Measurements from ENCODE around the gene TRPM6. TPM values are rescaled to one million over a fixed set of nuclear protein-coding genes. Genes with fewer than 3 reads are reported as not detected.

The TRPM6 gene
- total and polyA plus RNA-seq, 9 donors = 0.06 to 0.69 (median 0.25) TPM

DNA sequence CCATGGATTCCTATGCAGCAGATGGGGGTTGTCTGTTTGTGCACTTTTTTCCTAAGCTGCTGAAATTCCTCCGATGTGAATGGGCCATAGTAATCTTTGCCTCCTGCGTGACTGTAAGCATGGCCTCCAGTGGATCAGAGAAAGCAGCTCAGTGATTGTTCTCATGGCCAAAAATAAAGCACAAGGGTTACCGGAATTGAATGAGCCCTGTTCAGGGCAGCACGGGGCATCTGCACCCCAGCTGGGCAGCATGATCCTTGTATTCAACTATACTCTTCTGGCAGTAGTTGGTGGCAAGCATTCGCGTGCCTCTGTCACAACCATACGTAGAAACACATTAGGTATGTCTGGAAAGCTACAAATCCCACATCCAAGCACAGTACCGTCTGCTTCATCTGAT lies 196.7 kb downstream of the TRPM6 start:
- no peaks in the 10 kb centered on the region for H3K4me1 ChIP-seq (ENCODE audit: insufficient read depth)
- TF ChIP-seq POLR2A (IDR thresholded peaks at IDR 0.05) = no peak
- TF ChIP-seq, protein P1, sequence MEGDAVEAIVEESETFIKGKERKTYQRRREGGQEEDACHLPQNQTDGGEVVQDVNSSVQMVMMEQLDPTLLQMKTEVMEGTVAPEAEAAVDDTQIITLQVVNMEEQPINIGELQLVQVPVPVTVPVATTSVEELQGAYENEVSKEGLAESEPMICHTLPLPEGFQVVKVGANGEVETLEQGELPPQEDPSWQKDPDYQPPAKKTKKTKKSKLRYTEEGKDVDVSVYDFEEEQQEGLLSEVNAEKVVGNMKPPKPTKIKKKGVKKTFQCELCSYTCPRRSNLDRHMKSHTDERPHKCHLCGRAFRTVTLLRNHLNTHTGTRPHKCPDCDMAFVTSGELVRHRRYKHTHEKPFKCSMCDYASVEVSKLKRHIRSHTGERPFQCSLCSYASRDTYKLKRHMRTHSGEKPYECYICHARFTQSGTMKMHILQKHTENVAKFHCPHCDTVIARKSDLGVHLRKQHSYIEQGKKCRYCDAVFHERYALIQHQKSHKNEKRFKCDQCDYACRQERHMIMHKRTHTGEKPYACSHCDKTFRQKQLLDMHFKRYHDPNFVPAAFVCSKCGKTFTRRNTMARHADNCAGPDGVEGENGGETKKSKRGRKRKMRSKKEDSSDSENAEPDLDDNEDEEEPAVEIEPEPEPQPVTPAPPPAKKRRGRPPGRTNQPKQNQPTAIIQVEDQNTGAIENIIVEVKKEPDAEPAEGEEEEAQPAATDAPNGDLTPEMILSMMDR (IDR thresholded peaks at IDR 0.05) = no peak
- TF ChIP-seq EP300 (IDR thresholded peaks at IDR 0.05) = no peak
- no peak overlapping the region for H3K4me3 ChIP-seq
- intact Hi-C loops (cut with DNase I) = no loop called here
- H3K27me3 ChIP-seq = no peaks in the 10 kb centered on the region
- no peaks in the 10 kb centered on the region for H3K36me3 ChIP-seq
- H3K27ac ChIP-seq = no peak overlapping the region
- 87 to 89% (median 88%) methylated on average over 8 of the region's 8 CpGs for WGBS, 3 donors
- DNase-seq = no peak
- H3K9me3 ChIP-seq = no peaks in the 10 kb centered on the region

DNA sequence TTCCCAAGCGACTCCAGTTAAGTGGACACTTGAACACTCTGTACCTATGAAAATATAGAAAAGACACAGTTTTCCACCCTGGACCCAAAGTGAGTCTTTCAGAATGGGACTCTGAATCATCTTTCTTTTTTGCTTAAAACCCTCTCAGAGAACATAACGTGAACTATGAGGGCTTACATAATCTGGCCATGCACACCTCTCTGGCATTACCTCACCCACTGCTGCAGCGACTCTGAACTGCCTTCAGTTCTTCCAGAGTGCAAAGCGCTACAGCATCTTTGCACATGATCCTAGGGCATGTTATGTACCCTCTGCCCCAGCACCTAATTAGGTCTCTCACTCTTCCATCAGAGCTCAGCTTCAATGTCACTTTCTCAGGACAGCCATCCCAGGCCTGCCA lies 204.4 kb downstream of the TRPM6 start:
- Histone ChIP-seq H3K4me3 (no peak overlapping the region), H3K9me3 (no peaks in the 10 kb centered on the region), H3K4me1 (ENCODE audit: insufficient read depth) (no peaks in the 10 kb centered on the region), H3K27ac (no peak overlapping the region), H3K27me3 (no peaks in the 10 kb centered on the region), H3K36me3 (no peaks in the 10 kb centered on the region)
- intact Hi-C loops (cut with DNase I) = no loop called here
- no peak for DNase-seq
- TF ChIP-seq EP300 (IDR thresholded peaks at IDR 0.05) = no peak
- no peak for TF ChIP-seq POLR2A (IDR thresholded peaks at IDR 0.05)
- TF ChIP-seq, protein P1 (IDR thresholded peaks at IDR 0.05) = no peak
- 81 to 86% (median 85%) methylated on average over 4 of the region's 4 CpGs for WGBS, 3 donors

- intact Hi-C loops (cut with DNase I) = no loop called here
- Histone ChIP-seq H3K27ac (no peak overlapping the region), H3K27me3 (no peaks in the 10 kb centered on the region), H3K4me3 (no peak overlapping the region), H3K36me3 (no peaks in the 10 kb centered on the region), H3K4me1 (ENCODE audit: insufficient read depth) (no peaks in the 10 kb centered on the region), H3K9me3 (no peaks in the 10 kb centered on the region)
- TF ChIP-seq, protein P1 (IDR thresholded peaks at IDR 0.05) = no peak
- no peak for TF ChIP-seq POLR2A (IDR thresholded peaks at IDR 0.05)
- DNase-seq = no peak
- WGBS, 3 donors = 4 to 7% (median 4%) methylated on average over 3 of the region's 3 CpGs
Measured at GRCh38 chr9:74681906-74682305, 205.8 kb downstream of the TRPM6 start.

DNA sequence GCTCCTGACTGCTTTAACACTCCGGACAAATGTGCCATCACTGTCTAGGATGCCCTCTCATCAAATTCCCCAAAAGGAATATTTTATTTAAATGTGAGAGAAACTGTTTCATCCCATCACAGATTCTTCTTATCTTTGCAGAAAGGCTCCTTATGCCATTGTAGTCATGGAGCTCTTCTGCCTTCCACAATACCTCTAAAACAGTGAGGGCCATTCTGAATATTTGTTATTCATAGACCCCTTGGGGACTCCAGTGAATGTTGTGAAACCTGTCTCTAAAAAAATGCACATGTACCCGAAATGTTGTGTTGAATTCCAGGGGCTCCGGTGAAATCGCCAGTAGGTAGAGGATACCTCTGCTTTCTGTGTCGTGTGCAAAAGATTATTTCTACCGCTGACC lies 213.6 kb downstream of the TRPM6 start:
- Histone ChIP-seq H3K36me3 (no peaks in the 10 kb centered on the region), H3K4me3 (no peak overlapping the region), H3K27me3 (no peaks in the 10 kb centered on the region), H3K27ac (no peak overlapping the region), H3K9me3 (no peaks in the 10 kb centered on the region), H3K4me1 (ENCODE audit: insufficient read depth) (no peaks in the 10 kb centered on the region)
- intact Hi-C loops (cut with DNase I) = no loop called here
- 85 to 87% (median 87%) methylated on average over 6 of the region's 6 CpGs for WGBS, 3 donors
- DNase-seq = no peak
- TF ChIP-seq EP300 (IDR thresholded peaks at IDR 0.05) (no peak), POLR2A (IDR thresholded peaks at IDR 0.05) (no peak)
- TF ChIP-seq, protein P1 (IDR thresholded peaks at IDR 0.05) = no peak

Small RNA genes within 50 kb of the gene (small RNA-seq; reads per million reads assigned to genes)
- not detected for gene RNU6-445P

Other genes starting within 250 kb of the TRPM6 start
- 1 to 10 TPM; 2.9 to 4.9 (median 3.9) TPM for gene C9orf40, start 65.0 kb upstream of the TRPM6 start, total RNA-seq
- gene C9orf40, start 65.0 kb upstream of the TRPM6 start, polyA plus RNA-seq = 1 to 10 TPM; 2.1 to 5.0 TPM
- gene CARNMT1, start 140.4 kb upstream of the TRPM6 start, total RNA-seq = 10 to 100 TPM; 10.5 to 21.9 (median 17.1) TPM
- 1 to 10 TPM; 3.7 to 9.5 TPM for gene CARNMT1, start 140.4 kb upstream of the TRPM6 start, polyA plus RNA-seq
- 10 to 100 TPM; 14.6 to 40.0 (median 22.5) TPM for gene NMRK1, start 200.2 kb upstream of the TRPM6 start, total RNA-seq
- 10 to 100 TPM; 31.9 to 33.4 TPM for gene NMRK1, start 200.2 kb upstream of the TRPM6 start, polyA plus RNA-seq
- gene OSTF1, start 200.6 kb upstream of the TRPM6 start, total RNA-seq = 10 to 100 TPM; 15.1 to 46.9 (median 20.0) TPM
- 10 to 100 TPM; 16.3 to 43.2 TPM for gene OSTF1, start 200.6 kb upstream of the TRPM6 start, polyA plus RNA-seq